ENCODE measurements around the gene RNF32.

DNA sequence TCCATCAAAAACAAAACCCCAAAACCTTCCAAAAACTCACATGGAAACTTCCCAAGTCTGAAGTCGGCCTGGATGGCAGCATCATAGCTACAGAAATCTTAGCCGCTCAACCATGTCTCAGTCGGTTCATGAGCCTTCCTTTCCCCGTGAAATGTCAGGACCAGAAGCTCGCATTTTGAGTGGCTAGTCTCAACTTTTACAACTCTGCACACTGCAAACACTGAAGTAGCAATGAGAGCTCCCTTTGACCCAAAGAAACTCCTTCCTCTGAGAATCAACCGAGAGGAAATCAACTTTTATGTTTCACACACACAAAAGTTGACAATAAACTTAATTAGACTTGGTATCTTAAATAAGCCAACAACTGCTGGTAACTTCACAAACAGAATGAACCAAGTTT, 37.6 kb upstream of the RNF32 start:
- TF ChIP-seq, protein P1, sequence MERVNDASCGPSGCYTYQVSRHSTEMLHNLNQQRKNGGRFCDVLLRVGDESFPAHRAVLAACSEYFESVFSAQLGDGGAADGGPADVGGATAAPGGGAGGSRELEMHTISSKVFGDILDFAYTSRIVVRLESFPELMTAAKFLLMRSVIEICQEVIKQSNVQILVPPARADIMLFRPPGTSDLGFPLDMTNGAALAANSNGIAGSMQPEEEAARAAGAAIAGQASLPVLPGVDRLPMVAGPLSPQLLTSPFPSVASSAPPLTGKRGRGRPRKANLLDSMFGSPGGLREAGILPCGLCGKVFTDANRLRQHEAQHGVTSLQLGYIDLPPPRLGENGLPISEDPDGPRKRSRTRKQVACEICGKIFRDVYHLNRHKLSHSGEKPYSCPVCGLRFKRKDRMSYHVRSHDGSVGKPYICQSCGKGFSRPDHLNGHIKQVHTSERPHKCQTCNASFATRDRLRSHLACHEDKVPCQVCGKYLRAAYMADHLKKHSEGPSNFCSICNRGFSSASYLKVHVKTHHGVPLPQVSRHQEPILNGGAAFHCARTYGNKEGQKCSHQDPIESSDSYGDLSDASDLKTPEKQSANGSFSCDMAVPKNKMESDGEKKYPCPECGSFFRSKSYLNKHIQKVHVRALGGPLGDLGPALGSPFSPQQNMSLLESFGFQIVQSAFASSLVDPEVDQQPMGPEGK (CRISPR knock-in tag; IDR thresholded peaks at IDR 0.05; ENCODE audit: borderline replicate concordance): no peak
- TF ChIP-seq ZFP30 (CRISPR knock-in tag; IDR thresholded peaks at IDR 0.05) (no peak), ARNTL (CRISPR knock-in tag; IDR thresholded peaks at IDR 0.05; ENCODE audit: borderline replicate concordance, low read depth) (no peak)
